ENCODE measurements around the gene CUX1.
"Not testable (repeated sequence)": the region's sequence is repeated elsewhere in the genome, so short reads cannot be mapped to it uniquely, and the experiment has no call there.

- not testable (repeated sequence) for TF ChIP-seq POLR2A (IDR thresholded peaks at IDR 0.05; ENCODE audit: low read depth, low read length); TAF1 (IDR thresholded peaks at IDR 0.05; ENCODE audit: low read depth, low read length); PAX5 (IDR thresholded peaks at IDR 0.05; ENCODE audit: insufficient read depth, low read length, severe bottlenecking); POLR2AphosphoS5 (IDR thresholded peaks at IDR 0.05; ENCODE audit: low read depth, low read length); SPI1 (IDR thresholded peaks at IDR 0.05; ENCODE audit: low read depth, low read length)
Measured at GRCh38 chr7:101837433-101837832, 20.0 kb downstream of the CUX1 start.

Data from GM12891 (cell line).